PC-3 (cell line): ENCODE results near the gene KCNH6. TPM values are rescaled to one million over a fixed set of nuclear protein-coding genes. Genes with fewer than 3 reads are reported as not detected.

Experiments used
- ATAC-seq: fragments of 200-7000 bp; cut with Tn5 transposase; 2 replicates; pipeline ENCODE4 v1.9.1; 2020; ENCODE audit warnings: mild to moderate bottlenecking, moderate library complexity
- BruUV-seq: library from RNA; stranded (reverse); fragments of 400-500 nt; replicated peaks from 2 replicates; lab custom pipeline; 2021; lab: Mats Ljungman, UMichigan
- CTCF ChIA-PET: fragments of 300-600 bp; sonication (Branson Sonifier 250); formaldehyde crosslinking; loops from one replicate; lab custom pipeline; 2022; ENCODE audit warnings: antibody characterized with exemption; lab: Charles Lee
- POLR2A ChIA-PET: fragments of 300-600 bp; sonication (Branson Sonifier 250); formaldehyde crosslinking; loops from one replicate; lab custom pipeline; 2022; ENCODE audit warnings: antibody characterized with exemption; ENCODE audit not compliant: unreplicated experiment; lab: Charles Lee
- DNase-seq: peaks from one replicate; pipeline ENCODE4 v3.0.0-alpha.2; 2015
- H2AFZ ChIP-seq: fragments of 300-600 bp; sonication (generic); 2 replicates; pipeline ENCODE4 v1.6.0; 2016; ENCODE audit warnings: antibody characterized with exemption, low read length
- H3F3A ChIP-seq: fragments of 300-600 bp; sonication (generic); one replicate; pipeline ENCODE4 v1.6.0; 2017; ENCODE audit warnings: antibody characterized with exemption, low read length, control low read depth, mild to moderate bottlenecking; ENCODE audit not compliant: unreplicated experiment
- H3K27ac ChIP-seq: fragments of 300-600 bp; sonication (generic); 2 replicates; pipeline ENCODE4 v1.5.1; 2016; ENCODE audit warnings: mild to moderate bottlenecking, low read length
- H3K27me3 ChIP-seq: fragments of 300-600 bp; sonication (generic); 2 replicates; pipeline ENCODE4 v1.6.1; 2016; ENCODE audit warnings: low read length, mixed read lengths
- H3K36me3 ChIP-seq: fragments of 300-600 bp; sonication (generic); 2 replicates; pipeline ENCODE4 v1.6.1; 2016; ENCODE audit warnings: low read depth, mixed run types, low read length, mixed read lengths
- H3K4me1 ChIP-seq: fragments of 300-600 bp; sonication (generic); 2 replicates; pipeline ENCODE4 v1.5.1; 2016; ENCODE audit warnings: low read length; ENCODE audit not compliant: insufficient read depth
- H3K4me2 ChIP-seq: fragments of 300-600 bp; sonication (generic); 2 replicates; pipeline ENCODE4 v1.6.0; 2016; ENCODE audit warnings: low read length
- H3K4me3 ChIP-seq: fragments of 300-600 bp; sonication (generic); 2 replicates; pipeline ENCODE4 v1.5.1; 2016; ENCODE audit warnings: mild to moderate bottlenecking, low read length, mixed read lengths
- H3K79me2 ChIP-seq: fragments of 300-600 bp; sonication (generic); 2 replicates; pipeline ENCODE4 v1.6.1; 2017; ENCODE audit warnings: low read length, mixed read lengths
- H3K9ac ChIP-seq: fragments of 300-600 bp; sonication (generic); 2 replicates; pipeline ENCODE4 v1.6.0; 2016; ENCODE audit warnings: mild to moderate bottlenecking, low read length
- H3K9me2 ChIP-seq: fragments of 300-600 bp; sonication (generic); replicated peaks from 2 replicates; pipeline ENCODE4 v1.6.1; 2016; ENCODE audit warnings: mixed run types, low read length, mixed read lengths
- H3K9me3 ChIP-seq: fragments of 300-600 bp; sonication (generic); 2 replicates; pipeline ENCODE4 v1.6.1; 2016; ENCODE audit warnings: low read length, mixed read lengths
- H4K20me1 ChIP-seq: fragments of 300-600 bp; sonication (generic); 2 replicates; pipeline ENCODE4 v1.6.1; 2016; ENCODE audit warnings: low read length, mixed read lengths
- EZH2 ChIP-seq: fragments of 300-600 bp; sonication (generic); IDR thresholded peaks from one replicate; pipeline ENCODE4 v1.6.1; 2017; ENCODE audit warnings: antibody characterized with exemption, mild to moderate bottlenecking, low read length; ENCODE audit not compliant: unreplicated experiment
- EZH2phosphoT487 ChIP-seq: fragments of 300-600 bp; sonication (generic); IDR thresholded peaks from 2 replicates; pipeline ENCODE4 v1.6.1; 2018; ENCODE audit warnings: mild to moderate bottlenecking, antibody characterized with exemption, low read length, borderline replicate concordance
- intact Hi-C: fragments of 100-400 bp; cut with micrococcal nuclease; formaldehyde crosslinking; loops from 2 replicates; pipeline ENCODE4 v1.9.0; 2023
- total RNA-seq: library from RNA; depleted of rRNA; stranded (reverse); fragments of >200 nt; gene quantifications from 2 replicates; pipeline ENCODE4 v1.2.3, GENCODE V29; 2014
- TF ChIP-seq, protein P1 (sequence below): fragments of 300-600 bp; sonication (generic); conservative IDR thresholded peaks from 2 replicates; pipeline ENCODE4 v1.5.1; 2017; ENCODE audit warnings: antibody characterized with exemption, low read depth, mild to moderate bottlenecking, low read length

Gene KCNH6
- total RNA-seq, 1 experiment from 2014 or later, result not detected

DNA sequence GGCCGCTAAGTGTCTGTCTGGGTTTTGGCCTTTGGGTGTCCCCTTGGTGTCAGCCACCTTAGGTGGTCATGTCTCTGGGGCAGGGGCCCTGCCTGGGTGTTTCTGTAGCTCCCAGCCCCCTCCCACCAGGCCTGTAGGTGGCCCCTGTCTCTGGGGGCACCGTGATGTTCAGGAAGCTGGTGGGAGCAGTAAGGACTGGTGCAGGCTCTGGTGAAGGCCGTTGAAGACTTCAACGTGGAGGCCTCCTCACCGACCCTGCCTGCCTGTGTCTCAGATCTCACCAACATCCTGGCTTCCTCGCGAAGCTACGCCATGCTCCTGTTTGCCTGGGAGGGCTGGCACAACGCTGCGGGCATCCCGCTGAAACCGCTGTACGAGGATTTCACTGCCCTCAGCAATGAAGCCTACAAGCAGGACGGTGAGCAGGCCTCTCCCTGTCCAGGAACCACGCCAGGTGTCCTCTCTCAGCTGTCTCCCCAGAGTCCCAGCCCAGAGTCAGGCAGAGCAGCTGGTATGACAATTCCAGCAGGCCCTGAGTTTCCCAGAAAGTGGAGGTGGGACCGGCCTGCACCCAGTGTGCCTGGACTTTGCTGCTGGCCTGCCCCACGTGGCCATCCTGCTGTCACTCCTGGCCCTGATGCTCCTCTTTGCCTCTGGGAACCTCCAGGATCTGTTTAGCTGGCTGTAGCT lies 43.5 kb upstream of the KCNH6 start:
- Histone ChIP-seq H3K4me3 (no peak overlapping the region), H3K9me3 (no peaks in the 10 kb centered on the region), H3K9me2 (no peaks in the 10 kb centered on the region), H3K4me1 (peaks cover 20% of the 10 kb centered on the region), H3K27me3 (no peaks in the 10 kb centered on the region), H3K9ac (no peak overlapping the region), H3K79me2 (no peaks in the 10 kb centered on the region), H2AFZ (no peak overlapping the region), H3K27ac (no peak overlapping the region), H4K20me1 (no peaks in the 10 kb centered on the region), H3K4me2 (no peak overlapping the region), H3K36me3 (no peaks in the 10 kb centered on the region), H3F3A (no peaks in the 10 kb centered on the region)
- BruUV-seq, result no TSS peak
- intact Hi-C loops, result loop anchor here (1.0 to 2.0 kb wide), 4 partner anchors 19 to 133 kb away; partner anchors contain the start of gene CYB561
- TF ChIP-seq EZH2 (no peak), EZH2phosphoT487 (no peak)
- TF ChIP-seq, protein P1, sequence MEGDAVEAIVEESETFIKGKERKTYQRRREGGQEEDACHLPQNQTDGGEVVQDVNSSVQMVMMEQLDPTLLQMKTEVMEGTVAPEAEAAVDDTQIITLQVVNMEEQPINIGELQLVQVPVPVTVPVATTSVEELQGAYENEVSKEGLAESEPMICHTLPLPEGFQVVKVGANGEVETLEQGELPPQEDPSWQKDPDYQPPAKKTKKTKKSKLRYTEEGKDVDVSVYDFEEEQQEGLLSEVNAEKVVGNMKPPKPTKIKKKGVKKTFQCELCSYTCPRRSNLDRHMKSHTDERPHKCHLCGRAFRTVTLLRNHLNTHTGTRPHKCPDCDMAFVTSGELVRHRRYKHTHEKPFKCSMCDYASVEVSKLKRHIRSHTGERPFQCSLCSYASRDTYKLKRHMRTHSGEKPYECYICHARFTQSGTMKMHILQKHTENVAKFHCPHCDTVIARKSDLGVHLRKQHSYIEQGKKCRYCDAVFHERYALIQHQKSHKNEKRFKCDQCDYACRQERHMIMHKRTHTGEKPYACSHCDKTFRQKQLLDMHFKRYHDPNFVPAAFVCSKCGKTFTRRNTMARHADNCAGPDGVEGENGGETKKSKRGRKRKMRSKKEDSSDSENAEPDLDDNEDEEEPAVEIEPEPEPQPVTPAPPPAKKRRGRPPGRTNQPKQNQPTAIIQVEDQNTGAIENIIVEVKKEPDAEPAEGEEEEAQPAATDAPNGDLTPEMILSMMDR, result no peak
- ChIA-PET CTCF (interaction anchor here (0.6 to 2.2 kb wide), 8 partner anchors 19 to 908 kb away, joined by 3 to 38 read pairs (median 10); partner anchors contain the start of gene CYB561), POLR2A (no interaction called here)
- ATAC-seq (no peak), DNase-seq (no peak)

DNA sequence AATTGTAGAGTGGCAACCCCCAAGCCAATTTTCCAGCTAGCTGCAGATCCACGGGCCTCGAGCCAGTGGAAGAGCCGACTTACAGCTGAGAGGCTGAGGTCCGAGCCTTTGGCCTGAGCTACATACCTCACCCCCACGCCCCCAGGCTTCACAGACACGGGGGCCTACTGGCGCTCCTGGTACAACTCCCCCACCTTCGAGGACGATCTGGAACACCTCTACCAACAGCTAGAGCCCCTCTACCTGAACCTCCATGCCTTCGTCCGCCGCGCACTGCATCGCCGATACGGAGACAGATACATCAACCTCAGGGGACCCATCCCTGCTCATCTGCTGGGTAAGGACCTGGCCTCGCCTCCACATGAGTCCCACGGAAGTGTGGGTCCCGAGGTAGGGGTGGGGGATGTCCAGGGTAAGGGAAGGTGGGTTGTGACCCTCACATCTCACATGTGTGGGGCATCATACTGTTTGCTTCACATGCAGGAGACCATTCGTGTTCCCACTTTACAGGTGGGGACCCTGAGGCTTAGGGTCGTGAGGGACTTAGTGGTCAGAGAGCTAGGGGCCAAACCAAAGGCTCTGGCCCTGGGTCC lies 42.9 kb upstream of the KCNH6 start:
- Histone ChIP-seq H3K4me2 (no peak overlapping the region), H4K20me1 (no peaks in the 10 kb centered on the region), H3K9me2 (no peaks in the 10 kb centered on the region), H3K4me3 (no peak overlapping the region), H3K9me3 (no peaks in the 10 kb centered on the region), H3K79me2 (no peaks in the 10 kb centered on the region), H3K27ac (no peak overlapping the region), H2AFZ (no peak overlapping the region), H3K36me3 (no peaks in the 10 kb centered on the region), H3K27me3 (no peaks in the 10 kb centered on the region), H3F3A (no peaks in the 10 kb centered on the region), H3K9ac (no peak overlapping the region), H3K4me1 (peaks cover 20% of the 10 kb centered on the region)
- CTCF ChIA-PET, result interaction anchor here (0.6 to 1.9 kb wide), 2 partner anchors 45 to 909 kb away, joined by 4 to 13 read pairs; no protein-coding TSS in a partner anchor
- no TSS peak for BruUV-seq
- DNase-seq (no peak), ATAC-seq (no peak)
- no peak for TF ChIP-seq EZH2
- TF ChIP-seq, protein P1, result no peak
- no peak for TF ChIP-seq EZH2phosphoT487
- intact Hi-C loops, result no loop called here
- POLR2A ChIA-PET, result no interaction called here
